HEK293 (cell line): ENCODE results near the gene NAP1L1.
A peak's percentile ranks its signal among the peaks of the same experiment; 100 is the strongest.

Experiments used
- IKZF3 ChIP-seq: fragments of 450-650 bp; IDR thresholded peaks from 2 replicates; pipeline ENCODE4 v1.5.0; 2018; ENCODE audit warnings: missing biosample characterization, mild to moderate bottlenecking, missing genetic modification characterization, moderate library complexity
- KLF10 ChIP-seq: fragments of 450-650 bp; IDR thresholded peaks from 2 replicates; pipeline ENCODE4 v1.5.1; 2018; ENCODE audit warnings: missing biosample characterization, mild to moderate bottlenecking, missing genetic modification characterization
- MZF1 ChIP-seq: fragments of 450-650 bp; formaldehyde crosslinking; IDR thresholded peaks from 2 replicates; pipeline ENCODE4 v1.5.1; 2017; ENCODE audit warnings: missing biosample characterization, missing genetic modification characterization, borderline replicate concordance
- OSR2 ChIP-seq: fragments of 450-650 bp; formaldehyde crosslinking; IDR thresholded peaks from 2 replicates; pipeline ENCODE4 v1.5.1; 2016; ENCODE audit warnings: missing biosample characterization, missing genetic modification characterization
- SP2 ChIP-seq: fragments of 450-650 bp; formaldehyde crosslinking; IDR thresholded peaks from 2 replicates; pipeline ENCODE4 v1.5.1; 2016; ENCODE audit warnings: missing biosample characterization, missing genetic modification characterization
- ZBTB8A ChIP-seq: fragments of 450-650 bp; formaldehyde crosslinking; IDR thresholded peaks from 2 replicates; pipeline ENCODE4 v1.5.1; 2016; ENCODE audit warnings: missing biosample characterization, missing genetic modification characterization
- ZNF114 ChIP-seq: fragments of 450-650 bp; formaldehyde crosslinking; IDR thresholded peaks from 2 replicates; pipeline ENCODE4 v1.5.0; 2017; ENCODE audit warnings: missing biosample characterization, missing genetic modification characterization
- ZNF140 ChIP-seq: fragments of 450-650 bp; formaldehyde crosslinking; IDR thresholded peaks from 2 replicates; pipeline ENCODE4 v1.5.1; 2016; ENCODE audit warnings: missing biosample characterization, missing genetic modification characterization
- ZNF157 ChIP-seq: fragments of 450-650 bp; formaldehyde crosslinking; IDR thresholded peaks from 2 replicates; pipeline ENCODE4 v1.5.1; 2016; ENCODE audit warnings: missing biosample characterization, missing genetic modification characterization
- ZNF211 ChIP-seq: fragments of 450-650 bp; formaldehyde crosslinking; IDR thresholded peaks from 2 replicates; pipeline ENCODE4 v1.5.1; 2016; ENCODE audit warnings: low read depth, missing biosample characterization, missing genetic modification characterization
- ZNF239 ChIP-seq: fragments of 450-650 bp; formaldehyde crosslinking; IDR thresholded peaks from 2 replicates; pipeline ENCODE4 v1.5.1; 2016; ENCODE audit warnings: missing biosample characterization, missing genetic modification characterization
- ZNF341 ChIP-seq: fragments of 450-650 bp; formaldehyde crosslinking; IDR thresholded peaks from 2 replicates; pipeline ENCODE4; 2016; ENCODE audit warnings: low read depth, missing biosample characterization, missing genetic modification characterization
- ZNF366 ChIP-seq: fragments of 450-650 bp; formaldehyde crosslinking; conservative IDR thresholded peaks from 2 replicates; pipeline ENCODE4 v1.5.1; 2016; ENCODE audit warnings: missing biosample characterization, missing genetic modification characterization
- ZNF426 ChIP-seq: fragments of 450-650 bp; formaldehyde crosslinking; IDR thresholded peaks from 2 replicates; pipeline ENCODE4 v1.5.1; 2017; ENCODE audit warnings: missing biosample characterization, missing genetic modification characterization, mild to moderate bottlenecking, inconsistent platforms, moderate library complexity
- ZNF433 ChIP-seq: fragments of 450-650 bp; formaldehyde crosslinking; IDR thresholded peaks from 2 replicates; pipeline ENCODE4 v1.5.1; 2016; ENCODE audit warnings: missing biosample characterization, missing genetic modification characterization, low read depth
- ZNF449 ChIP-seq: fragments of 450-650 bp; formaldehyde crosslinking; IDR thresholded peaks from 2 replicates; pipeline ENCODE4 v1.5.1; 2017; ENCODE audit warnings: missing biosample characterization, mild to moderate bottlenecking, missing genetic modification characterization, moderate library complexity
- ZNF513 ChIP-seq: fragments of 450-650 bp; IDR thresholded peaks from 2 replicates; pipeline ENCODE4 v1.5.1; 2018; ENCODE audit warnings: missing biosample characterization, missing genetic modification characterization
- ZNF544 ChIP-seq: fragments of 450-650 bp; formaldehyde crosslinking; IDR thresholded peaks from 2 replicates; pipeline ENCODE4 v1.5.0; 2017; ENCODE audit warnings: missing biosample characterization, missing genetic modification characterization
- ZNF558 ChIP-seq: fragments of 450-650 bp; formaldehyde crosslinking; IDR thresholded peaks from 2 replicates; pipeline ENCODE4 v1.5.1; 2016; ENCODE audit warnings: missing biosample characterization, missing genetic modification characterization
- ZNF610 ChIP-seq: fragments of 450-650 bp; formaldehyde crosslinking; IDR thresholded peaks from 2 replicates; pipeline ENCODE4 v1.5.1; 2016; ENCODE audit warnings: missing biosample characterization, missing genetic modification characterization, borderline replicate concordance
- ZNF645 ChIP-seq: fragments of 450-650 bp; formaldehyde crosslinking; IDR thresholded peaks from 2 replicates; pipeline ENCODE4; 2016; ENCODE audit warnings: missing biosample characterization, missing genetic modification characterization
- ZNF658 ChIP-seq: fragments of 450-650 bp; formaldehyde crosslinking; IDR thresholded peaks from 2 replicates; pipeline ENCODE4; 2016; ENCODE audit warnings: missing biosample characterization, missing genetic modification characterization
- ZNF707 ChIP-seq: fragments of 450-650 bp; formaldehyde crosslinking; IDR thresholded peaks from 2 replicates; pipeline ENCODE4 v1.5.1; 2016; ENCODE audit warnings: missing biosample characterization, missing genetic modification characterization
- ZNF843 ChIP-seq: fragments of 450-650 bp; formaldehyde crosslinking; IDR thresholded peaks from 2 replicates; pipeline ENCODE4 v1.5.1; 2016; ENCODE audit warnings: missing biosample characterization, missing genetic modification characterization
- TF ChIP-seq, protein P1 (sequence below): fragments of 450-650 bp; formaldehyde crosslinking; IDR thresholded peaks from 2 replicates; pipeline ENCODE4 v1.5.1; 2016; ENCODE audit warnings: missing biosample characterization, missing genetic modification characterization
- TF ChIP-seq, protein P2 (sequence below): fragments of 450-650 bp; formaldehyde crosslinking; IDR thresholded peaks from 2 replicates; pipeline ENCODE4 v1.5.1; 2016; ENCODE audit warnings: missing biosample characterization, missing genetic modification characterization
- TF ChIP-seq, protein P3 (sequence below): fragments of 450-650 bp; formaldehyde crosslinking; IDR thresholded peaks from 2 replicates; pipeline ENCODE4 v1.5.1; 2016; ENCODE audit warnings: missing biosample characterization, missing genetic modification characterization
- TF ChIP-seq, protein P4 (sequence below): fragments of 450-650 bp; formaldehyde crosslinking; IDR thresholded peaks from 2 replicates; pipeline ENCODE4 v1.5.1; 2017; ENCODE audit warnings: missing biosample characterization, missing genetic modification characterization

NAP1L1 gene

GRCh38 chr12:76083904-76084862 lies at the start of gene NAP1L1 (continued):
- TF ChIP-seq, protein P1, sequence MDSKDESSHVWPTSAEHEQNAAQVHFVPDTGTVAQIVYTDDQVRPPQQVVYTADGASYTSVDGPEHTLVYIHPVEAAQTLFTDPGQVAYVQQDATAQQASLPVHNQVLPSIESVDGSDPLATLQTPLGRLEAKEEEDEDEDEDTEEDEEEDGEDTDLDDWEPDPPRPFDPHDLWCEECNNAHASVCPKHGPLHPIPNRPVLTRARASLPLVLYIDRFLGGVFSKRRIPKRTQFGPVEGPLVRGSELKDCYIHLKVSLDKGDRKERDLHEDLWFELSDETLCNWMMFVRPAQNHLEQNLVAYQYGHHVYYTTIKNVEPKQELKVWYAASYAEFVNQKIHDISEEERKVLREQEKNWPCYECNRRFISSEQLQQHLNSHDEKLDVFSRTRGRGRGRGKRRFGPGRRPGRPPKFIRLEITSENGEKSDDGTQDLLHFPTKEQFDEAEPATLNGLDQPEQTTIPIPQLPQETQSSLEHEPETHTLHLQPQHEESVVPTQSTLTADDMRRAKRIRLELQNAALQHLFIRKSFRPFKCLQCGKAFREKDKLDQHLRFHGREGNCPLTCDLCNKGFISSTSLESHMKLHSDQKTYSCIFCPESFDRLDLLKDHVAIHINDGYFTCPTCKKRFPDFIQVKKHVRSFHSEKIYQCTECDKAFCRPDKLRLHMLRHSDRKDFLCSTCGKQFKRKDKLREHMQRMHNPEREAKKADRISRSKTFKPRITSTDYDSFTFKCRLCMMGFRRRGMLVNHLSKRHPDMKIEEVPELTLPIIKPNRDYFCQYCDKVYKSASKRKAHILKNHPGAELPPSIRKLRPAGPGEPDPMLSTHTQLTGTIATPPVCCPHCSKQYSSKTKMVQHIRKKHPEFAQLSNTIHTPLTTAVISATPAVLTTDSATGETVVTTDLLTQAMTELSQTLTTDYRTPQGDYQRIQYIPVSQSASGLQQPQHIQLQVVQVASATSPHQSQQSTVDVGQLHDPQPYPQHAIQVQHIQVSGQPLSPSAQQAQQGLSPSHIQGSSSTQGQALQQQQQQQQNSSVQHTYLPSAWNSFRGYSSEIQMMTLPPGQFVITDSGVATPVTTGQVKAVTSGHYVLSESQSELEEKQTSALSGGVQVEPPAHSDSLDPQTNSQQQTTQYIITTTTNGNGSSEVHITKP (tag by site-specific recombination) = no peak
- no peak for TF ChIP-seq ZNF433 (tag by site-specific recombination)
- TF ChIP-seq, protein P2, sequence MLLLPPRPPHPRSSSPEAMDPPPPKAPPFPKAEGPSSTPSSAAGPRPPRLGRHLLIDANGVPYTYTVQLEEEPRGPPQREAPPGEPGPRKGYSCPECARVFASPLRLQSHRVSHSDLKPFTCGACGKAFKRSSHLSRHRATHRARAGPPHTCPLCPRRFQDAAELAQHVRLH (tag by site-specific recombination) = no peak
- TF ChIP-seq SP2 (tag by site-specific recombination) = peak; percentile 76
- TF ChIP-seq ZNF211 (tag by site-specific recombination) = no peak
- no peak for TF ChIP-seq ZNF426 (tag by site-specific recombination)
- TF ChIP-seq, protein P3, sequence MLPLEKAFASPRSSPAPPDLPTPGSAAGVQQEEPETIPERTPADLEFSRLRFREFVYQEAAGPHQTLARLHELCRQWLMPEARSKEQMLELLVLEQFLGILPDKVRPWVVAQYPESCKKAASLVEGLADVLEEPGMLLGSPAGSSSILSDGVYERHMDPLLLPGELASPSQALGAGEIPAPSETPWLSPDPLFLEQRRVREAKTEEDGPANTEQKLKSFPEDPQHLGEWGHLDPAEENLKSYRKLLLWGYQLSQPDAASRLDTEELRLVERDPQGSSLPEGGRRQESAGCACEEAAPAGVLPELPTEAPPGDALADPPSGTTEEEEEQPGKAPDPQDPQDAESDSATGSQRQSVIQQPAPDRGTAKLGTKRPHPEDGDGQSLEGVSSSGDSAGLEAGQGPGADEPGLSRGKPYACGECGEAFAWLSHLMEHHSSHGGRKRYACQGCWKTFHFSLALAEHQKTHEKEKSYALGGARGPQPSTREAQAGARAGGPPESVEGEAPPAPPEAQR (tag by site-specific recombination) = 0 out of 2 replicates have a peak, but pooled peaks have one; percentile 18
- TF ChIP-seq ZNF843 (tag by site-specific recombination) = no peak
- no peak for TF ChIP-seq MZF1 (tag by site-specific recombination)
- TF ChIP-seq KLF10 (tag by site-specific recombination) = no peak
- TF ChIP-seq ZNF645 = no peak
- TF ChIP-seq, protein P4, sequence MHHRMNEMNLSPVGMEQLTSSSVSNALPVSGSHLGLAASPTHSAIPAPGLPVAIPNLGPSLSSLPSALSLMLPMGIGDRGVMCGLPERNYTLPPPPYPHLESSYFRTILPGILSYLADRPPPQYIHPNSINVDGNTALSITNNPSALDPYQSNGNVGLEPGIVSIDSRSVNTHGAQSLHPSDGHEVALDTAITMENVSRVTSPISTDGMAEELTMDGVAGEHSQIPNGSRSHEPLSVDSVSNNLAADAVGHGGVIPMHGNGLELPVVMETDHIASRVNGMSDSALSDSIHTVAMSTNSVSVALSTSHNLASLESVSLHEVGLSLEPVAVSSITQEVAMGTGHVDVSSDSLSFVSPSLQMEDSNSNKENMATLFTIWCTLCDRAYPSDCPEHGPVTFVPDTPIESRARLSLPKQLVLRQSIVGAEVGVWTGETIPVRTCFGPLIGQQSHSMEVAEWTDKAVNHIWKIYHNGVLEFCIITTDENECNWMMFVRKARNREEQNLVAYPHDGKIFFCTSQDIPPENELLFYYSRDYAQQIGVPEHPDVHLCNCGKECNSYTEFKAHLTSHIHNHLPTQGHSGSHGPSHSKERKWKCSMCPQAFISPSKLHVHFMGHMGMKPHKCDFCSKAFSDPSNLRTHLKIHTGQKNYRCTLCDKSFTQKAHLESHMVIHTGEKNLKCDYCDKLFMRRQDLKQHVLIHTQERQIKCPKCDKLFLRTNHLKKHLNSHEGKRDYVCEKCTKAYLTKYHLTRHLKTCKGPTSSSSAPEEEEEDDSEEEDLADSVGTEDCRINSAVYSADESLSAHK (tag by site-specific recombination) = no peak
- TF ChIP-seq ZNF513 (tag by site-specific recombination) = no peak
- no peak for TF ChIP-seq ZNF658
- peak; percentile 93 for TF ChIP-seq ZNF341
- TF ChIP-seq ZNF366 (tag by site-specific recombination) = no peak
- no peak for TF ChIP-seq ZNF610 (tag by site-specific recombination)
- no peak for TF ChIP-seq IKZF3 (tag by site-specific recombination)
- no peak for TF ChIP-seq ZNF449 (tag by site-specific recombination)
- TF ChIP-seq ZNF140 (tag by site-specific recombination) = no peak
- no peak for TF ChIP-seq ZBTB8A
- TF ChIP-seq ZNF114 (tag by site-specific recombination) = no peak
- TF ChIP-seq ZNF239 = no peak
- TF ChIP-seq OSR2 (tag by site-specific recombination) = no peak
- no peak; the same call in 1 of the 2 replicates for TF ChIP-seq ZNF707 (tag by site-specific recombination)
- TF ChIP-seq ZNF558 (tag by site-specific recombination) = no peak
- no peak for TF ChIP-seq ZNF157
- TF ChIP-seq ZNF544 (tag by site-specific recombination) = no peak
